ENCODE data around the gene CST5. TPM values are rescaled to one million over a fixed set of nuclear protein-coding genes. Genes with fewer than 3 reads are reported as not detected.

CST5 gene
- polyA plus RNA-seq, 2 of the 4 experiments (the other 2 are of a cell fraction) = not detected

GRCh38 chr20:23926944-23927872 lies 47.7 kb upstream of the CST5 start:
- CTCF ChIA-PET = interaction anchor here (4.8 kb wide), 1 partner anchor 11 kb away, joined by 25 read pairs; no protein-coding TSS in a partner anchor
- POLR2A ChIA-PET = no interaction called here
- FAIRE-seq (no peak), ATAC-seq (no peak), DNase-seq (ENCODE audit: low read depth in 1 of 2, low spot score in 1 of 2) (no peak)
- TF ChIP-seq ESRRA (IDR thresholded peaks at IDR 0.05; ENCODE audit: borderline replicate concordance, low read length) (no peak), EP300 (IDR thresholded peaks at IDR 0.05) (no peak), ELK1 (IDR thresholded peaks at IDR 0.05; ENCODE audit: low read depth, low read length) (no peak), HMGXB4 (CRISPR knock-in tag; IDR thresholded peaks at IDR 0.05; ENCODE audit: borderline replicate concordance) (no peak), CEBPB (IDR thresholded peaks at IDR 0.05) (no peak), SREBF2 (IDR thresholded peaks at IDR 0.05) (no peak), SMC3 (IDR thresholded peaks at IDR 0.05) (no peak), HOXA7 (CRISPR knock-in tag; IDR thresholded peaks at IDR 0.05) (no peak), JUN (IDR thresholded peaks at IDR 0.05) (no peak), RFX5 (IDR thresholded peaks at IDR 0.05) (no peak), ZNF302 (CRISPR knock-in tag; IDR thresholded peaks at IDR 0.05) (no peak), RAD21 (conservative IDR thresholded peaks at IDR 0.05 in 1 of 2, IDR thresholded peaks at IDR 0.05 in 1 of 2) (no peak), REST (IDR thresholded peaks at IDR 0.05) (no peak), ZFP36 (IDR thresholded peaks at IDR 0.05; ENCODE audit: borderline replicate concordance, partially characterized antibody) (no peak)
- Histone ChIP-seq H3K4me2 (no peak overlapping the region), H3K4me3 (no peak overlapping the region), H3K9me3 (no peaks in the 10 kb centered on the region), H3K4me1 (no peaks in the 10 kb centered on the region), H3K27ac (no peak overlapping the region)
- WGBS (ENCODE audit: missing lambda C conversion rate) = 5% methylated on average over 3 of the region's 3 CpGs

- 53% methylated on average over 2 of the region's 2 CpGs for WGBS (ENCODE audit: missing lambda C conversion rate)
- no peaks in the 10 kb centered on the region for H3K4me1 ChIP-seq
- ChIA-PET CTCF (interaction anchor here (1.8 to 4.8 kb wide), 2 partner anchors 11 to 1004 kb away, joined by 4 to 25 read pairs; no protein-coding TSS in a partner anchor), POLR2A (no interaction called here)
- H3K4me3 ChIP-seq = no peak overlapping the region
- FAIRE-seq = no peak
- TF ChIP-seq NFE2L2 (conservative IDR thresholded peaks at IDR 0.05; ENCODE audit: low read length) (no peak), SMC3 (IDR thresholded peaks at IDR 0.05) (no peak), NR3C1 (IDR thresholded peaks at IDR 0.05) (no peak), ZC3H11A (IDR thresholded peaks at IDR 0.05) (no peak), REST (IDR thresholded peaks at IDR 0.05) (no peak), TP53 (CRISPR knock-in tag; IDR thresholded peaks at IDR 0.05) (no peak), PHF8 (IDR thresholded peaks at IDR 0.05; ENCODE audit: borderline replicate concordance, low read depth) (no peak), CBX2 (IDR thresholded peaks at IDR 0.05; ENCODE audit: borderline replicate concordance, low read depth) (no peak), ZSCAN20 (CRISPR knock-in tag; IDR thresholded peaks at IDR 0.05) (no peak), HEYL (CRISPR knock-in tag; IDR thresholded peaks at IDR 0.05) (no peak), KDM5A (IDR thresholded peaks at IDR 0.05) (no peak)
- no peak for ATAC-seq
- H3K27ac ChIP-seq = no peak overlapping the region
- no peaks in the 10 kb centered on the region for H3K9me3 ChIP-seq
- H3K4me2 ChIP-seq = no peak overlapping the region
- DNase-seq (ENCODE audit: low read depth in 1 of 2, low spot score in 1 of 2) = no peak
Measured at GRCh38 chr20:23926526-23926880, 47.0 kb upstream of the CST5 start.

Measured in A549 (cell line).